Brain pericyte (primary cell): ENCODE results near the gene SMR3A.

Experiments
- DNase-seq: peaks from one replicate; pipeline ENCODE4 v3.0.0-alpha.2; 2012; ENCODE audit warnings: low read depth, low spot score

SMR3A gene

GRCh38 chr4:70360460-70360859, at the start of gene SMR3A:
Gene SMR3A (plus strand): TSS chr4:70360760. CDS start chr4:70362116, 1,356 bp downstream.
- DNase-seq, result no peak

- DNase-seq, result no peak
Observed at GRCh38 chr4:70313736-70314135, 46.8 kb upstream of the SMR3A start.

- DNase-seq, result no peak
Observed at GRCh38 chr4:70315928-70316327, 44.6 kb upstream of the SMR3A start.

- no peak for DNase-seq
Observed at GRCh38 chr4:70326052-70326451, 34.5 kb upstream of the SMR3A start.

DNA sequence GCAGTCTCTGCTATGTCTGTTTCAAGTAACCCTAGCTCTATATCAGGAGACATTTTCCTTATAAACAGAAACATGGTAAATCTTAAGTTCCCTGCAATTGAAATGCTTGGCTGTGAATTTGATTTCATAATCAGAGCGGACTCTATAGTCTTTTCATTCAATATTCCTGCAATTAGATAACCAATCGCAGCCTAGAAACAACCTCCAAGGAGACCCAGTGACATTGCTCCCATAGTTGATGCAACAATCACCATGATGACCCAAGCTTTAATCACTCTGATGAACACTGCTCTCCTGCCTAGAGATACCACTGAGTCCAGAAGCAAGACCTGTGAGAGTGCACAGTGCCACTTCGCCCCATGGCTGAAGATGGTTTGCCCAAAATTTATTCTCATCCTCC, 25.9 kb upstream of the SMR3A start, which contains the start of gene CABS1:
TSS of gene CABS1 (plus strand) at position 301 of the 400 bp plus-strand sequence. CDS start at position 360, 59 bp downstream.
- DNase-seq, result no peak

DNA sequence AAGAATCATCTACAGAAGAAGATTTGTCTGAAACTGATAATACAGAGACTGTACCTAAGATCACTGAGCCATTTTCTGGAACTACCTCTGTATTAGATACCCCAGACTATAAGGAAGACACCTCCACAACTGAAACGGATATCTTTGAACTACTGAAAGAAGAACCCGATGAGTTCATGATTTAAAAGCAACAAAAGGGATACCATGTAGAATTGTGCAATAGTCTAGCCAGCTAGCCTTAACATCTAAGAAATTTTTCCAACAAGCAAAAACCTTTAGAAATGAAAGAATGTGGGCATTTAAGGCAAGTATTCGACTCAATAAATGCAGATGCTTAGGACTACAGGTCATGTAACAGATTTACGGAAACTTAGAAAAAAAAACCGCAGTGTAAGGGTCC, 24.5 kb upstream of the SMR3A start:
- no peak for DNase-seq

DNA sequence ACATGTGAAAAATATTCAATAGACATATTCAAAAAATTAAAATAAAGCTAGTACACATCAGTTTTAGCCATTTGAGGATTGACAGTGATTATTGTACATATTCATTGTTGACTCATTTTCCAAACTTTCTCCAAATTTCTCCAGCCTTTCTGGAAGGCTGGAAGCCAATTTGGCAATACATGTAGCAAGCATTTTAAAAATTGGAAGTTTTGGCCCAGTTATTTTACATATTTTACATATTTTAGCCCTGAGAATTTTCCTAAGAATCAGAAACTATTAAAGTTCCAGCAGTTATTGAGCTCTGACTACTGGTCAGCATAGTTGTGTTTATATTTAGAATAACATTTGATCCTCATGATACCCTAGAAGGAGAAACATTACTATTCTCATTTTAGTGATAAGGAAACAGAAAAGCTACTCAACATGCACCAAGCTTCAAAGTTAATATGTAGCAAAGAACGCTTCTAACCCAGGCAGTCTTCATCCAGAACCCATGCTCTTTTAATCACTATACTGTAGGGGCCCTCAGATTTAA, 22.6 kb upstream of the SMR3A start:
- DNase-seq, result no peak

GRCh38 chr4:70356185-70356584, 4.4 kb upstream of the SMR3A start:
- DNase-seq, result no peak

DNA sequence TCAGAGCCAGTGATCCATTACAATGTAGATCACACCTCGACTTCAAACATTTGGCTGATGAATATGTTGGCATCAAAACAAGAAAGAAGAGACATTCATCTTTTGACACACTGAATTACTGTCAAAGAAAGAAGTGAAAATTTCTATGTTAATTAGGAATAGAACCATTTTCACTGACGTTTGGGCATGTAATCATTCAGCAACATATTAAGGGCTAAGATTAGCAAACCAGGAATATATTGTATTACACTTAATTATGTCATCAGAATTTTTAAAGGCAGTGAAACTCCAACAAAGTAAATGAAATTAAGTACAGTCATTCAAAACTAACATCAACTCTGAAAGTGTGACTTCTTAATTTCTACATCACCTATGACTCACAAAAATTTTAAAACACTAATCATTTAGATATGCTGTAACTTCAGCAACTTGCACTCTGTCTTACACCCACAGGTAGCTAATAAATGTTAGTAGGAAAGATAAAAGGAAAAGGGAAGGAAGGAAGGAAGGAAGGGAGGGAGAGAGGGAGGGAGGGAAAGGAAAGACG, 1.4 kb upstream of the SMR3A start:
- DNase-seq, result no peak

DNA sequence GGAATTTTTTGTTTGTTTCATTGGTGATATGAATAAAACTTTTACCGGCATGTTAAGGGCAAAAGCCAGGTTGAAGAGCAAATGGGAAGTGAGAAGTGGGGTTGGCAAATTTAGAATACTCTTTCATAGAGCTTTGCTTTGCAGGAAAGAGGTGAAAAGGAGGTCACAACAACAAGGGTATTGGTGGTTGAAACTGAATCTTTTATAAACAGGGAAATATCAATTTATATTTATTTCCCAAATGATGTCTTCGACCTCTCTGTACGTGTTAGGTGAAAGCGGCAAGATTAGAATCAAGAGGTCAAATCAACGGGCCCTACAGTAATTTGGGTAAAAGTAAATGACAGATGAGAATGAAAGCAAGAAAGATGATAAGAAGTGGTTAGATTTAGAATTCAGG, 3.4 kb downstream of the SMR3A start:
- no peak for DNase-seq

DNA sequence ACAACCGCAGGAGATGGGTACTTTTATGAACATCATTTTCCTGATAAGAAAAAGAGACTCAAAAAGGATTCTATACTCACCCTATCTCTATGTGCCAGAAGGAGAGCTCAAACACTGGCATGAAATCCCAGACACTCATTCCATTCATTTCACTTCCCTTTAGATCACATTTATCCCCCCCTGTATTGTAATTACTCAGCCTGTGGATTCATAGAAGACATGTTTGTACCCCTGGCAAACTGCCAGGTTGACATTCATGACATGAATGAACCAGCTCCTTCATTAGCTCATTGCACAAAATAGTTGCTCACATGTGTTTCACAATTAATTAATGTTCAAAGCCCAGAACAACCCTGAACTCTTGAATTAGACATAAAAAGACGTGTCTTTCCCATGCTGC, 4.9 kb downstream of the SMR3A start:
- no peak for DNase-seq

DNA sequence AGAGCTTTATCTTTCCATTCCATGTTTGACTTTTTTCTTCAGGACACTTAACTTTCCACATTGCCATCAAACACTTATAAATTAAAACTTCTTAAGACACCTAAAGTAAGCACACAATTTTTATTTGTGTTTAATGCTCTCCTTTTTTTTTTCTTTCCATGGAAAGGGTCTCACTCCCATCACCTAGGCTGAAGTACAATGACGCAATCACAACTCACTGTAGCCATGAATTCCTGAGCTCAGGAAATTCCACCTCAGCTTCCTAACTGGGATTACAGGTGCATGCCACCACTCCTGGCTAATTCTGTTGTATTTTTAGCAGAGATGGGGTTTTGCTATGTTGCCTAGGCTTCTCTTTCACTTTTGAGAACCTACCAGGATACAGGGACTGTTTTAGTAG, 7.3 kb downstream of the SMR3A start:
- no peak for DNase-seq

DNA sequence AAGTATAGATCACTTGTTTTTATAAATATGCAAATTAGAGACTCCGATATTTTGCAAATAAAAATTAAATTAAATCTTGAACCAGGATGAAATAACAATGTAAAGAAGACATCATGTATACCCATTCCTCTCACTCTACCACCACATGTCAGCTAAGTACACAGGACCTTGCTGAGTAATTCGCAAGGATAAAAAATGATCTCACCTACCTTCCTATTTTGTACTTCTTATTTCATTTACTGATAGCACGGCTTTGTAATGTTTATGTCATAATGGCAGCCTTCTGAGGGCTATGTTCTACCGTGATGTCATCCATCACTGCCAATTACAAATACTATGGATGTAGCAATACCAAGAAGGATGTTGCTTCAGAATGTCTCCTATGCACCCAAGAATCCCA, 11.4 kb downstream of the SMR3A start:
- DNase-seq, result no peak

DNA sequence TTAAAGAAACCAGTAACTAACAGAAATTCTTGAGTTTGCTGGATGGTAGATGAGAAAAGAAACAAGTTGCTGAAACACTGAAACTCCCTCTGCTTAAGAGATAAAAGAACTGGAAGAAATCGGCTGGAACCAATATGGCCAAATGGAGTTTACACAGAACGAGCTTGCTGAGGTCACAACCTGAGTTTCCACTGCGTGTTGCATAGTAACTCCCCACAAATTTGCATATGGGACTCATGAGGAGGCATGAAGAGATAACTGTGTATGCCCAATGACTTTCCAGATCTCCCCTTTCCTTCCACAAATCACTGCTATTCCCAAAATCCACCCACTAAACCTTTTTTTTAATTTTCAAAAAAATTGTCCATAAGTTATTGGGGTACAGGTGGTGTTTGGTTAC, 12.2 kb downstream of the SMR3A start:
- no peak for DNase-seq

GRCh38 chr4:70380578-70380977, 20.0 kb downstream of the SMR3A start:
- no peak for DNase-seq

DNA sequence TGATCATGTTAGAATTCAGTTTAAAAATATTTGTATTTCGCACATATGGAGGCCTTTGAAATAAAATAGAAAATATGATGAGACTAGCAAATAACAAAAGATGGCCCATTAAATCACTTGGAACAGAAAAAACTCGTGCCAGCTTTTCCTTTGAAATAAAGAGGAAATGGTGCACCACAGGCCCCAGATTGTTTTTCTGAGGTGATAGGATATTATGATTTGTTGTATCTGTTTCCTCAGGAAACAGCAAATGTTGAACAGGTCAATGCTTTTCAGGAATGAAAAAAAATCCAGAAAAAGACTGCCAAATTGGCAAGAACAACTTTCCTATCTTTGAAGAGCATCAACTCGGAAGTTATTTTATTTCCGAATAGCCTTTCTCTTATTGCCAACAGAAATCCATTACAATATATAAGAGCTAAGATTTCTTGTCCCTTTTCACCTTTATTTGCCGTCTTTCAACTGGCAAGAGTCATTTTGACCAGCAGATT, 22.2 kb downstream of the SMR3A start, which contains the start of gene SMR3B:
TSS of gene SMR3B (plus strand) at position 441 of the 491 bp plus-strand sequence. CDS start 1,380 bp downstream, outside the sequence.
- no peak for DNase-seq

DNA sequence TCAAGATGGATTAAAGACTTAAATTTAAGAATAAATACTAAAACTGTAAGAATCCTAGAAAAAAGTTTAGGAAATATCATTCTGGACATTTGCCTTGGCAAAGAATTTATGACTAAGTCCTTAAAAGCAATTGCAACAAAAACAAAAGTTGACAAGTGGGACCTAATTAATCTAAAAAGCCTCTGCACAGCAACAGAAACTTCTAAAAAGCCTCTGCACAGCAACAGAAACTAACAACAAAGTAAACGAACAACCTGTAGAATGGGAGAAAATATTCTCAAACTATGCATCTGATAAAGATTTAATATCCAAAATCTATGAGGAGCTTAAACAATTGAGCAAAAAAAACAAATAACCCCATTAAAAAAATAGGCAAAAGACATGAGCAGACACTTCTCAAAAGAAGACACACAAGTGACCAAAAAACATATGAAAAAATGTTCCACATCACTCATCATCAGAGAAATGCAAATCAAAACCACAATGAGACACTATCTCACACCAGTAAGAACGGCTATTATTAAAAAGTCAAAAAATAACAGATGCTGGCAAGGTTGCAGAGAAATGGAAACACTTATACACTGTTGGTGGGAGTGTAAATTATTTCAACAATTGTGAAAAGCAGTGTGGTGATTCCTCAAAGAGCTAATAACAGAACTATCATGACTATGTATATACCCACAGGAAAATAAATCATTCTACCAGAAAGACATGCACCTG, 31.7 kb downstream of the SMR3A start:
- DNase-seq, result no peak

DNA sequence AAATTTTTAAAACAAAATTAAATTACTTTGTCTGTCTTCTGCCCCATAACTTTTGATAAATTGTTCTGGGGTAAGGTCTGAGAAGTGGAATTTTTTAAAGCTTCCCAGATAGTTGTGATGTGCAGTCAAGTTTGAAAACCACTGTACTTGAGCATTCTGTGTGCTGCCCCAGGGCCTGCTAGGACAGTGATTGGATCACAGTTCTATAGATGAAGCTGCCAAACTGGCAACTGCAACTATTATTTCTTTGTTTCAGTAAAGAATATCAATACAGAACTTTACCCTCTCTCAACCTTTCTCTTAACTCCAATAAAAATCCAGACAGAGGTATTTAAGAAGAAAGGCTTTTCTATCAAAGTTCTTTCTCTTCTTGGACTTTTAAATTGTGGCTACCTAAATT, 37.0 kb downstream of the SMR3A start, which contains the start of gene OPRPN:
TSS of gene OPRPN (plus strand) at position 361 of the 400 bp plus-strand sequence. CDS start 1,346 bp downstream, outside the sequence.
- DNase-seq, result no peak

DNA sequence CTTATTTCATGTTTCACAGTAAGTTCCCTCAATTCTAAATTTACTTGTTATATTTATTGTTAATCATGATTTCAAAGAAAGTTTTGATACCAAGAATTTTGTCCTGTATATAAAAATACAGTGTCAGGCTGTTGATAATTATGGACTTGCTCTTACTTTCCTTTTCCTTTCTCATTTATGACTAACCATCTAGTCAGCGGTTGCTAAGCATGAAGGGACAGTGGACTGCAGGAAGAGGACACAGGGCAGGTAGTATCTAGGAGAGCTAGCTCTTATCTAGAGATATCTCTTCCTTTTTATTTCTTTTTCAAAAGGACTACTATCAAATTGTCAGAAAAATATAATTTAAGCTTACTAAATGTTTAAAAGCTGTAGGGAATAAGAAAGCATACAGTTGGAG, 38.8 kb downstream of the SMR3A start:
- DNase-seq, result no peak

- DNase-seq, result no peak
Observed at GRCh38 chr4:70402762-70403161, 42.2 kb downstream of the SMR3A start.

- DNase-seq, result no peak
Observed at GRCh38 chr4:70405765-70406164, 45.2 kb downstream of the SMR3A start.
